ENCODE results near the gene TRMT2A. TPM values are rescaled to one million over a fixed set of nuclear protein-coding genes. Genes with fewer than 3 reads are reported as not detected.

Gene TRMT2A
- total RNA-seq, 5 donors from 2014 or later (not counting 1 experiment from before 2014, with no cell fraction given), result 87.6 to 136 (median 123) TPM

DNA sequence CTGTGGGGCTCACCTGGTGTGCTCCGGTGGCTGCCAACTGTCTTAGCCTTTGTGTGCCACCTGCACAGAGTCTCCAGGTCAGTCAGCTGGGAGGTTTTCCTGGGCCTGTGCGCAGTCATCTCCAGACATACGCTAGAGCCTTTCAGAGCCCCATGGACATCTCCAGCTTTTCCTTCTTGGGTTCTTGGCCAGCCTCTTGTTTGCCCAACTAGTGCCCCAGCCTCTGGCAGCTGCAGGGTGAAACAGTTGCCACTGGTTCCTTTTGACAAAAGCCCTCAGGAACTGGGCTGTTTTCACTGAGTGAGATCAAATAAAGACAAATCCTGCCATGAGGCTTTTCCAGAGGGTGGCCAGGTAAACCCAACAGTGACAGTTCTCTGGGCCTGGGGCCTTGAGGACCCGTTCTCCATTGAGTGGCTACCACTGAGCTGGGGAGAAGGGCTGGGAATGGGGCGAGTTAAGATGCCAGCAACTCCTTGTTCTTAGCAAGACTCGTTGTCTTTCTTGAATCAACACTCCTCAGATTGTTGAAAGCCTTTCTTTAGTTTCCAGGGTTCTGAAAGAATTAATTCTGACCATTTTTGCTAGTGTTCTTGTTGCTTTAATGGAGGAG is 17.8 kb downstream of the TRMT2A start:
- 93% methylated on average over 4 of the region's 6 CpGs for WGBS (ENCODE audit: insufficient coverage)
- DNase-seq (no peak), ATAC-seq (replicated peaks in 1 of 4) (no peak)
- peaks cover 0 to 7% (median 0%) of the 10 kb centered on the region in 3 donors for H3K9me3 Mint-ChIP-seq
- H3K4me3 ChIP-seq (ENCODE audit: control insufficient read depth in 1 of 2, extremely low read depth in 1 of 2, low read length in 1 of 2), result no peak overlapping the region
- CTCF ChIA-PET, result no interaction called here
- H3K27me3 Mint-ChIP-seq, result no peaks in the 10 kb centered on the region
- peaks cover 37 to 49% (median 46%) of the 10 kb centered on the region in 3 donors for H3K4me1 Mint-ChIP-seq
- H3K9me3 ChIP-seq, result no peaks in the 10 kb centered on the region
- peak overlapping the region in 1 of 3 donors; percentile 76 for H3K4me3 Mint-ChIP-seq
- H3K36me3 Mint-ChIP-seq, result peaks cover 41% of the 10 kb centered on the region
- POLR2A ChIA-PET, result no interaction called here
- no peaks in the 10 kb centered on the region for H3K27me3 ChIP-seq (replicated peaks in 1 of 2; ENCODE audit: control insufficient read depth in 2 of 2, extremely low read depth in 1 of 2, insufficient read depth in 2 of 2, low read length in 1 of 2)
- peak overlapping the region; percentile 88 for H3K27ac ChIP-seq (ENCODE audit: low read length)
- peaks cover 17 to 34% of the 10 kb centered on the region in 2 donors for H3K36me3 ChIP-seq (ENCODE audit: control insufficient read depth in 2 of 2, extremely low read depth in 1 of 2, insufficient read depth in 1 of 2, low read length in 1 of 2)
- H3K27ac Mint-ChIP-seq, result peak overlapping the region; percentile 88 to 97
- H3K4me1 ChIP-seq (ENCODE audit: control insufficient read depth in 1 of 2, extremely low read depth in 1 of 2, insufficient read depth in 2 of 2, low read length in 2 of 2), result peaks cover 26 to 42% of the 10 kb centered on the region in 2 experiments

DNA sequence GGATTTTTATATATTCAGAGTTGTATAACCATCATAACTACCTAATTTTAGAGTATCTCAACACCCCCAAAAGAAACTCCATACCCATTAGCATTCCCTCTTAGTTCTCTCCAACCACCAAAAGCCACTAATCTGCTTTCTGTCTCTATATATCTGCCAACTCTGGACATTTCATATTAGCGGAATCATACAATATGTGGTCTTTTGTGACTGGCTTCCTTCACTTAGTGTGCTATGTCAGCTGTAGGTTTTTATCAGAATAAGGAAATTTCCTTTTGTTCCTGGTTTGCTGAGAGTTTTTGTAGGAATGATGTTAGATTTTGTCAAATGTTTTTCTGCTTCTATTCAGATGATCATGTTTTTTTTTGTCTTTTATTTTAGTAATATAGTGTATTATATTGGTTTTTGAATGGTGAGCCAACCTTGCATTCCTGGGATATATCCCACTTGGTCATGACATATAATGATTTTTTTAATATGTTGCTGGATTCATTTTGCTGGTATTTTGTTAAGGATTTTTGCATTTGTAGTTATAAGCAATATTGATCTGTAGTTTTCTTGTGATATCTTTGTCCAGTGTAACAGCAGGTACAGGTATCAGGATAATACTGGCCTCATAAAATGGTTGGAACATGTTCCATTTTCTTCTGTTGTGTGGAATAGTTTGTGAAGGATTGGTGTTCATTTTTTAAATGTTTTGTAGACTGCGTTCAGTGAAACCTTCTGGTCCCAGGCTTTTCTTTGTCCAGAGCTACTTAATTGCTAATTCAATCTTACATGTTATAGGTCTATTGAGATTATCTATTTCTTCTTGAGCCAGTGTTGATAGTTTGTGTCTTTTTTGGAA is 20.2 kb downstream of the TRMT2A start:
- H3K36me3 Mint-ChIP-seq, result peaks cover 52% of the 10 kb centered on the region
- ATAC-seq (replicated peaks in 1 of 4) (no peak), DNase-seq (no peak)
- Histone ChIP-seq H3K4me3 (ENCODE audit: control insufficient read depth in 1 of 2, extremely low read depth in 1 of 2, low read length in 1 of 2) (no peak overlapping the region), H3K9me3 (no peaks in the 10 kb centered on the region), H3K27me3 (replicated peaks in 1 of 2; ENCODE audit: control insufficient read depth in 2 of 2, extremely low read depth in 1 of 2, insufficient read depth in 2 of 2, low read length in 1 of 2) (no peaks in the 10 kb centered on the region), H3K4me1 (ENCODE audit: control insufficient read depth in 1 of 2, extremely low read depth in 1 of 2, insufficient read depth in 2 of 2, low read length in 2 of 2) (peaks cover 28 to 66% of the 10 kb centered on the region in 2 experiments), H3K27ac (ENCODE audit: low read length) (no peak overlapping the region), H3K36me3 (ENCODE audit: control insufficient read depth in 2 of 2, extremely low read depth in 1 of 2, insufficient read depth in 1 of 2, low read length in 1 of 2) (peaks cover 35 to 52% of the 10 kb centered on the region in 2 donors)
- peaks cover 0 to 7% (median 0%) of the 10 kb centered on the region in 3 donors for H3K9me3 Mint-ChIP-seq
- H3K27ac Mint-ChIP-seq, result peak overlapping the region; percentile 11 to 20
- H3K27me3 Mint-ChIP-seq, result no peaks in the 10 kb centered on the region
- CTCF ChIA-PET, result no interaction called here
- no peak overlapping the region for H3K4me3 Mint-ChIP-seq
- POLR2A ChIA-PET, result interaction anchor here in 1 of 2 donors (0.6 kb wide), 1 partner anchor 20 kb away, joined by 8 read pairs; the partner anchor contains the start of gene TRMT2A
- peaks cover 33 to 49% (median 41%) of the 10 kb centered on the region in 3 donors for H3K4me1 Mint-ChIP-seq
- no CpG with 5 or more reads among the region's 2 CpGs for WGBS (ENCODE audit: insufficient coverage)

DNA sequence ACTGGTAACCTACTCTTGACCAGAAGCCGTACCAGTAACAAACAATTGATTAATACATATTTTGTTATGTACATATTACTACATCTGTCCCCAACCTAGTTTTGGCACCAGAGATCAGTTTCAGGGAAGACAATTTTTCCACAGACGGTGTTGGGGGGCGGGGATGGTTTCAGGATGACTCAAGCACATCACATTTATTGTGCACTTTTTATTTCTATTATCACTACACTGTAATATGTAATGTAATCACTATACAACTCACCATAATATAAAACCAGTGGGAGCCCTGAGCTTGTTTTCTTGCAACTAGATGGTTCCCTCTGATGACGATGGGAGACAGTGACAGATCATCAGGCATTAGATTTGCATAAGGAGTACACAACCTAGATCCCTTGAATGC is 21.5 kb downstream of the TRMT2A start:
- ATAC-seq (replicated peaks in 1 of 4), result no peak
- Mint-ChIP-seq H3K27me3 (no peaks in the 10 kb centered on the region), H3K4me1 (peaks cover 28 to 51% (median 41%) of the 10 kb centered on the region in 3 donors), H3K4me3 (no peak overlapping the region), H3K27ac (no peak overlapping the region), H3K36me3 (peaks cover 63% of the 10 kb centered on the region), H3K9me3 (peaks cover 0 to 7% (median 0%) of the 10 kb centered on the region in 3 donors)
- peaks cover 24 to 66% of the 10 kb centered on the region in 2 experiments for H3K4me1 ChIP-seq (ENCODE audit: control insufficient read depth in 1 of 2, extremely low read depth in 1 of 2, insufficient read depth in 2 of 2, low read length in 2 of 2)
- ChIA-PET CTCF (no interaction called here), POLR2A (interaction anchor here in 1 of 2 donors (0.6 kb wide), 1 partner anchor 400 kb away, joined by 7 read pairs; the partner anchor contains the start of gene KLHL22)
- H3K4me3 ChIP-seq (ENCODE audit: control insufficient read depth in 1 of 2, extremely low read depth in 1 of 2, low read length in 1 of 2), result no peak overlapping the region
- 57% methylated on average over 1 of the region's 4 CpGs for WGBS (ENCODE audit: insufficient coverage)
- no peak overlapping the region for H3K27ac ChIP-seq (ENCODE audit: low read length)
- no peak for DNase-seq
- no peaks in the 10 kb centered on the region for H3K27me3 ChIP-seq (replicated peaks in 1 of 2; ENCODE audit: control insufficient read depth in 2 of 2, extremely low read depth in 1 of 2, insufficient read depth in 2 of 2, low read length in 1 of 2)
- peaks cover 44 to 65% of the 10 kb centered on the region in 2 donors for H3K36me3 ChIP-seq (ENCODE audit: control insufficient read depth in 2 of 2, extremely low read depth in 1 of 2, insufficient read depth in 1 of 2, low read length in 1 of 2)
- no peaks in the 10 kb centered on the region for H3K9me3 ChIP-seq

DNA sequence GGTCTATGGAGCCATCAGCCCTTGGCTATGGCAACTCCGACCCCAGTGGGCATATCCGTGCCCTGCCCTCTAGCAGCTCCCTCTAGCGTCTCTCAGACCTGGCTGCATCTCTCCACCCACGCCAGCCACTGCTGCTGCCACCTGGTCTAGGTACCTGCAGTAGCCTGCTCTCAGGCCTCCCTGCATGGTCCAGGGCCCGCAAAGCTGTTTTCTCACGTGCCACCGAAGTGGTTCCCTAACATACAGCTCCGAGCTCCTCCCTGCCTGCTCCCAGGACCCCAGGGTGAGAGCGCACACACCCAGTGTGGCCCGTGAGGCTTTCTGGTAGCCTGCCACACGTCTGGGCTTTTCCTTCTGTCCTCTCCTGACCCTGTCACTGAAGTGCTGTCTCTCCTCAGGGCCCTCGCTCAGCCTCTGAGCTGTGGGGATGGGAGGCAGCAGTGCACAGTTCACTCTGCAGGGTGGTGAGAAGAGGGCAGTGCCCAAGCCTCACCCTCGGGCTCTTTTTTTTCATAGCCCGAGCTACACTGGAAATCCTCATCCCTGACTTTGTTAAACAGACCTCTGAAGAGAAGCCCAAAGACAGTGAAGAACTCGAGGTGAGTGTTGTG is 22.7 kb downstream of the TRMT2A start:
- CTCF ChIA-PET, result no interaction called here
- Mint-ChIP-seq H3K27me3 (no peaks in the 10 kb centered on the region), H3K36me3 (peaks cover 73% of the 10 kb centered on the region), H3K9me3 (peaks cover 0 to 7% (median 0%) of the 10 kb centered on the region in 3 donors), H3K4me1 (peaks cover 16 to 42% (median 30%) of the 10 kb centered on the region in 3 donors), H3K4me3 (no peak overlapping the region), H3K27ac (no peak overlapping the region)
- no peak overlapping the region for H3K4me3 ChIP-seq (ENCODE audit: control insufficient read depth in 1 of 2, extremely low read depth in 1 of 2, low read length in 1 of 2)
- no peaks in the 10 kb centered on the region for H3K27me3 ChIP-seq (replicated peaks in 1 of 2; ENCODE audit: control insufficient read depth in 2 of 2, extremely low read depth in 1 of 2, insufficient read depth in 2 of 2, low read length in 1 of 2)
- DNase-seq (no peak), ATAC-seq (replicated peaks in 1 of 4) (no peak)
- WGBS (ENCODE audit: insufficient coverage), result 95% methylated on average over 11 of the region's 15 CpGs
- H3K27ac ChIP-seq (ENCODE audit: low read length), result no peak overlapping the region
- H3K9me3 ChIP-seq, result no peaks in the 10 kb centered on the region
- H3K4me1 ChIP-seq (ENCODE audit: control insufficient read depth in 1 of 2, extremely low read depth in 1 of 2, insufficient read depth in 2 of 2, low read length in 2 of 2), result peaks cover 13 to 66% of the 10 kb centered on the region in 2 experiments
- H3K36me3 ChIP-seq (ENCODE audit: control insufficient read depth in 2 of 2, extremely low read depth in 1 of 2, insufficient read depth in 1 of 2, low read length in 1 of 2), result peaks cover 44 to 77% of the 10 kb centered on the region in 2 donors
- POLR2A ChIA-PET, result no interaction called here

DNA sequence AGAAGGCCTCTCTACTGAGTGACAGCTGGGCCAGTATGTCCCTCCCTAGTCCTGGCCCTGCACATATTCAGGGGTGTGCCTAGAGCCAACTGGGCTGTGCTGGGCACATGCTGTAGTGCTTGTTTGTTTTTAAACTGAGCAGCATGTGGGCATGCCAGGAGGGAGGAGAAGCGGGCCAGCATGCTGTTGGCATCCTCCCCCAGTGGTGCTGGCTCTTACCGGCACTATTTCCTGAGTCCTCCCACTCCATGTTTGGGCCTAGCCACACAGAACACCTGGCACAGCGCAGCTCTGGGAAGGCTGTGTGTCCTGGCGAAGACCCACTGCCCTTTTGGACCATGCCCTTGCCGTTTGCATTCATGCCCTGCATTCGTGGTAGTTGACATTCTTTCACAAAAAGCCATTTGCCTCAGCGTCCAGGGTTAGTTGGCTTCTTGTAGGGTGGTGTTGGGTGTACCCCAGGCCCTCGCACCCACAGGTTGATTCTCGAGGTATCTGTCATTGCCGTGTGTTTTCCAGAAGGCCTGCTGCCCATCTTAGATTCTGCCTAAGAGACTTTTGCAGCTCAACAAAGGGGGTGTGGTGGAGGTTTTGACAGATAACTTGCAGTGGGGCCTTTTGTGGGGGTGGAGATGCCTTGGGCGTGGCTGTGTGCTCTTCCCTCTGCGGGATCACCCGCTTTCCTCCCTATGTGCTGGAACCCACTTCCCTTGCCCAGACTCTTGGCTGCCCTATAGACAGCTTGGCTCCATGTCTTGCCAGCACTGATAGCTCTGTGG is 23.4 kb downstream of the TRMT2A start:
- DNase-seq, result no peak
- Mint-ChIP-seq H3K27me3 (no peaks in the 10 kb centered on the region), H3K27ac (peak overlapping the region; percentile 13 to 55), H3K9me3 (peaks cover 0 to 7% (median 0%) of the 10 kb centered on the region in 3 donors), H3K4me1 (peaks cover 9 to 36% (median 23%) of the 10 kb centered on the region in 3 donors), H3K4me3 (no peak overlapping the region), H3K36me3 (peaks cover 77% of the 10 kb centered on the region)
- POLR2A ChIA-PET, result no interaction called here
- Histone ChIP-seq H3K27me3 (replicated peaks in 1 of 2; ENCODE audit: control insufficient read depth in 2 of 2, extremely low read depth in 1 of 2, insufficient read depth in 2 of 2, low read length in 1 of 2) (no peaks in the 10 kb centered on the region), H3K4me1 (ENCODE audit: control insufficient read depth in 1 of 2, extremely low read depth in 1 of 2, insufficient read depth in 2 of 2, low read length in 2 of 2) (peaks cover 6 to 66% of the 10 kb centered on the region in 2 experiments), H3K36me3 (ENCODE audit: control insufficient read depth in 2 of 2, extremely low read depth in 1 of 2, insufficient read depth in 1 of 2, low read length in 1 of 2) (peaks cover 44 to 81% of the 10 kb centered on the region in 2 donors), H3K9me3 (no peaks in the 10 kb centered on the region), H3K4me3 (ENCODE audit: control insufficient read depth in 1 of 2, extremely low read depth in 1 of 2, low read length in 1 of 2) (no peak overlapping the region), H3K27ac (ENCODE audit: low read length) (no peak overlapping the region)
- CTCF ChIA-PET, result no interaction called here
- ATAC-seq (replicated peaks in 1 of 4), result no peak
- 88% methylated on average over 9 of the region's 13 CpGs for WGBS (ENCODE audit: insufficient coverage)

DNA sequence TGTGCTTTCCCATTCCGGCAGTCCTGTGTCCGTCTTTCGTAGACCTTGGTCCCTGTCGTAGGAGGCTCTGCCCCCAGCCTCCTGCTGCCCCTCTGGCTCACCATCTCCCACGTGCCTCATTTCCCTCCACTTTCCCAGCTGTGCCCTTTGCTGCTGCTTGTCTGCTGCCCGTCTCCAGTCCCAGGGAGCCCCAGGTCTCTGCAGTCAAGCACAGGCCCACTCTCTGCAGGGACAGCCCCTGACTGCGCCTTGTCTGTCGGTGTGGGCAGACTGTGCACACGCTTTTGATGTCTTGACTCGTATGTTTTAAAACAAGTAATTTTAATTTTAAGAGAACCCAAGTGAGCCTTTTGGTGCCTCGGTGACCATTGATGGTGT is 24.6 kb downstream of the TRMT2A start:
- H3K4me3 Mint-ChIP-seq, result no peak overlapping the region
- ATAC-seq (replicated peaks in 1 of 4) (no peak), DNase-seq (no peak)
- Histone ChIP-seq H3K27me3 (replicated peaks in 1 of 2; ENCODE audit: control insufficient read depth in 2 of 2, extremely low read depth in 1 of 2, insufficient read depth in 2 of 2, low read length in 1 of 2) (no peaks in the 10 kb centered on the region), H3K27ac (ENCODE audit: low read length) (peak overlapping the region; percentile 50), H3K9me3 (no peaks in the 10 kb centered on the region), H3K36me3 (ENCODE audit: control insufficient read depth in 2 of 2, extremely low read depth in 1 of 2, insufficient read depth in 1 of 2, low read length in 1 of 2) (peaks cover 46 to 86% of the 10 kb centered on the region in 2 donors), H3K4me1 (ENCODE audit: control insufficient read depth in 1 of 2, extremely low read depth in 1 of 2, insufficient read depth in 2 of 2, low read length in 2 of 2) (peaks cover 3 to 72% of the 10 kb centered on the region in 2 experiments), H3K4me3 (ENCODE audit: control insufficient read depth in 1 of 2, extremely low read depth in 1 of 2, low read length in 1 of 2) (no peak overlapping the region)
- H3K36me3 Mint-ChIP-seq, result peaks cover 75% of the 10 kb centered on the region
- peaks cover 4 to 35% (median 25%) of the 10 kb centered on the region in 3 donors for H3K4me1 Mint-ChIP-seq
- H3K27me3 Mint-ChIP-seq, result no peaks in the 10 kb centered on the region
- peaks cover 0 to 7% (median 0%) of the 10 kb centered on the region in 3 donors for H3K9me3 Mint-ChIP-seq
- peak overlapping the region; percentile 73 to 80 for H3K27ac Mint-ChIP-seq
- POLR2A ChIA-PET, result no interaction called here
- 67% methylated on average over 11 of the region's 11 CpGs for WGBS (ENCODE audit: insufficient coverage)
- CTCF ChIA-PET, result no interaction called here
